Measurements from ENCODE around the gene GARRE1. TPM values are rescaled to one million over a fixed set of nuclear protein-coding genes. Genes with fewer than 3 reads are reported as not detected.

GARRE1 gene
- total RNA-seq, 1 experiment from 2014 or later = 6.1 TPM

- no peak overlapping the region for H3K4me2 ChIP-seq (ENCODE audit: low read length)
- ChIA-PET POLR2A (ENCODE audit: unreplicated experiment) (no interaction called here), CTCF (no interaction called here)
- intact Hi-C loops (cut with micrococcal nuclease) = no loop called here
- no peak overlapping the region for H3K4me3 ChIP-seq (ENCODE audit: low read length)
- TF ChIP-seq CTCF (conservative IDR thresholded peaks at IDR 0.05; ENCODE audit: low read depth, low read length) (no peak), EZH2 (IDR thresholded peaks at IDR 0.05; ENCODE audit: low read length, unreplicated experiment) (no peak), EZH2phosphoT487 (IDR thresholded peaks at IDR 0.05; ENCODE audit: borderline replicate concordance, low read length) (no peak)
- peaks cover 39% of the 10 kb centered on the region for H3K4me1 ChIP-seq (ENCODE audit: insufficient read depth, low read length)
- no peaks in the 10 kb centered on the region for H3K27me3 ChIP-seq (ENCODE audit: low read length)
- no peaks in the 10 kb centered on the region for H4K20me1 ChIP-seq (ENCODE audit: low read length)
- no peak overlapping the region for H2AFZ ChIP-seq (ENCODE audit: low read length)
- BruUV-seq (replicated peaks) = no TSS peak
- no peak overlapping the region for H3K9ac ChIP-seq (ENCODE audit: low read length)
- peaks cover 24% of the 10 kb centered on the region for H3K36me3 ChIP-seq (ENCODE audit: low read depth, low read length)
- DNase-seq = no peak
- no peaks in the 10 kb centered on the region for H3K9me3 ChIP-seq (ENCODE audit: low read length)
- no peak for ATAC-seq
- no peaks in the 10 kb centered on the region for H3K9me2 ChIP-seq (replicated peaks; ENCODE audit: low read length)
- H3K27ac ChIP-seq (ENCODE audit: low read length) = no peak overlapping the region
- no peaks in the 10 kb centered on the region for H3F3A ChIP-seq (ENCODE audit: low read length, unreplicated experiment)
- H3K79me2 ChIP-seq (ENCODE audit: low read length) = no peaks in the 10 kb centered on the region
Measured at GRCh38 chr19:34230820-34231219, 23.5 kb upstream of the GARRE1 start.

- Histone ChIP-seq H3K27me3 (ENCODE audit: low read length) (no peaks in the 10 kb centered on the region), H3K27ac (ENCODE audit: low read length) (no peak overlapping the region)
- intact Hi-C loops (cut with micrococcal nuclease) = no loop called here
Measured at GRCh38 chr19:34231439-34231838, 22.9 kb upstream of the GARRE1 start.

More at GRCh38 chr19:34231439-34231838, 22.9 kb upstream of the GARRE1 start:
- H3K36me3 ChIP-seq (ENCODE audit: low read depth, low read length) = peaks cover 18% of the 10 kb centered on the region
- POLR2A ChIA-PET (ENCODE audit: unreplicated experiment) = no interaction called here
- H3K9ac ChIP-seq (ENCODE audit: low read length) = no peak overlapping the region
- H4K20me1 ChIP-seq (ENCODE audit: low read length) = no peaks in the 10 kb centered on the region
- H3K4me2 ChIP-seq (ENCODE audit: low read length) = no peak overlapping the region; the same call in 1 of the 2 replicates
- no peak for TF ChIP-seq CTCF (conservative IDR thresholded peaks at IDR 0.05; ENCODE audit: low read depth, low read length)
- TF ChIP-seq EZH2phosphoT487 (IDR thresholded peaks at IDR 0.05; ENCODE audit: borderline replicate concordance, low read length) = no peak
- no peak for TF ChIP-seq EZH2 (IDR thresholded peaks at IDR 0.05; ENCODE audit: low read length, unreplicated experiment)
- CTCF ChIA-PET = no interaction called here
- no peak for ATAC-seq
- H3K4me1 ChIP-seq (ENCODE audit: insufficient read depth, low read length) = peaks cover 36% of the 10 kb centered on the region
- no peak for DNase-seq
- no peaks in the 10 kb centered on the region for H3K9me3 ChIP-seq (ENCODE audit: low read length)
- H3K9me2 ChIP-seq (replicated peaks; ENCODE audit: low read length) = no peaks in the 10 kb centered on the region
- H2AFZ ChIP-seq (ENCODE audit: low read length) = no peak overlapping the region
- no peaks in the 10 kb centered on the region for H3K79me2 ChIP-seq (ENCODE audit: low read length)
- H3F3A ChIP-seq (ENCODE audit: low read length, unreplicated experiment) = no peaks in the 10 kb centered on the region
- H3K4me3 ChIP-seq (ENCODE audit: low read length) = no peak overlapping the region
- no TSS peak for BruUV-seq (replicated peaks)
